Liver (tissue), 3 donors: Measurements from ENCODE around the gene F12.

Experiments
- FOXA1 ChIP-seq: IDR thresholded peaks from 2 replicates; pipeline ENCODE4 v1.6.1; 2016; ENCODE audit warnings: antibody characterized with exemption
- FOXA2 ChIP-seq: IDR thresholded peaks from 2 replicates; pipeline ENCODE4 v1.6.1; 2016; ENCODE audit warnings: antibody characterized with exemption
- JUND ChIP-seq, 2 donors: IDR thresholded peaks; 2 replicates each; pipeline ENCODE4 v1.6.1; 2016; ENCODE audit warnings: antibody characterized with exemption in 2 of 2
- RAD21 ChIP-seq, 2 donors: IDR thresholded peaks; 2 replicates each; pipeline ENCODE4 v1.6.1; 2016; ENCODE audit warnings: antibody characterized with exemption in 2 of 2, mild to moderate bottlenecking in 2 of 2
- TAF1 ChIP-seq: conservative IDR thresholded peaks from 2 replicates; pipeline ENCODE4 v1.6.1; 2016; ENCODE audit warnings: antibody characterized with exemption, mild to moderate bottlenecking
- YY1 ChIP-seq: IDR thresholded peaks from 2 replicates; pipeline ENCODE4 v1.6.1; 2016; ENCODE audit warnings: antibody characterized with exemption, mild to moderate bottlenecking
- TF ChIP-seq, protein P1 (sequence below): fragments of 150-350 bp; IDR thresholded peaks from 2 replicates; pipeline ENCODE4 v1.5.1; 2017; ENCODE audit warnings: improper control_type of control experiment, low read depth, low read length; ENCODE audit not compliant: missing input control
- TF ChIP-seq, protein P2 (sequence below): IDR thresholded peaks from 2 replicates; pipeline ENCODE4 v1.6.1; 2016; ENCODE audit warnings: antibody characterized with exemption, mild to moderate bottlenecking
- TF ChIP-seq, protein P3 (sequence below): IDR thresholded peaks from 2 replicates; pipeline ENCODE4 v1.6.1; 2016; ENCODE audit warnings: antibody characterized with exemption
- donor health status: healthy.
- donor health status: healthy.

DNA sequence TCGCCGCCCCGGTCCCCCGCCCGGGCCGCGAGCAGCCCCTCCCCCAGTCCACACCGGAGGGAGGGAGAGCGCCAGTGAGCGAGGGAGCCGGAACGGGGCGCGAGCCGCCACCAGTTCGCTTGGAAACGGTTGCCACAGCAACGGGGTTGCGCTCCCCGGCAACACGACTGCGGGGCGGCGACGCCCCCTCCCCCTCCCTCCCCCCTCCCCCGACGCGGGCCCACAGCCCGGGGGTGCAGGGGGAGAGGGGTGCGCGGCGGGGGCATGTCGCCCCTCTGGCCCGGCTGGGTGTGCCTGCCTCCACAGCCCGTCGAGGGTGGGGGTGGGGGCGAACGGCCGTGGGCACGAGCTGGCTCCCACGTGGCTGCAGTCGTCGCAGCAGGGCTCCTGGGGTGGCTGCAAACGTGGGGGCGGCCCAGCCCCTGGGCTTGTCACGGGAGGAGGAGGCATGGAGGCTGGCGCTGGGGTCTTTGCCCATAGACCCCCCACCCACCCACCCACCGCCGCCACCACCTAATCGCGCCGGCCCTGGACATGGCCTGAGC is 37.8 kb upstream of the F12 start:
- no peak for TF ChIP-seq YY1
- TF ChIP-seq, protein P1, sequence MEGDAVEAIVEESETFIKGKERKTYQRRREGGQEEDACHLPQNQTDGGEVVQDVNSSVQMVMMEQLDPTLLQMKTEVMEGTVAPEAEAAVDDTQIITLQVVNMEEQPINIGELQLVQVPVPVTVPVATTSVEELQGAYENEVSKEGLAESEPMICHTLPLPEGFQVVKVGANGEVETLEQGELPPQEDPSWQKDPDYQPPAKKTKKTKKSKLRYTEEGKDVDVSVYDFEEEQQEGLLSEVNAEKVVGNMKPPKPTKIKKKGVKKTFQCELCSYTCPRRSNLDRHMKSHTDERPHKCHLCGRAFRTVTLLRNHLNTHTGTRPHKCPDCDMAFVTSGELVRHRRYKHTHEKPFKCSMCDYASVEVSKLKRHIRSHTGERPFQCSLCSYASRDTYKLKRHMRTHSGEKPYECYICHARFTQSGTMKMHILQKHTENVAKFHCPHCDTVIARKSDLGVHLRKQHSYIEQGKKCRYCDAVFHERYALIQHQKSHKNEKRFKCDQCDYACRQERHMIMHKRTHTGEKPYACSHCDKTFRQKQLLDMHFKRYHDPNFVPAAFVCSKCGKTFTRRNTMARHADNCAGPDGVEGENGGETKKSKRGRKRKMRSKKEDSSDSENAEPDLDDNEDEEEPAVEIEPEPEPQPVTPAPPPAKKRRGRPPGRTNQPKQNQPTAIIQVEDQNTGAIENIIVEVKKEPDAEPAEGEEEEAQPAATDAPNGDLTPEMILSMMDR = no peak
- TF ChIP-seq, protein P2, sequence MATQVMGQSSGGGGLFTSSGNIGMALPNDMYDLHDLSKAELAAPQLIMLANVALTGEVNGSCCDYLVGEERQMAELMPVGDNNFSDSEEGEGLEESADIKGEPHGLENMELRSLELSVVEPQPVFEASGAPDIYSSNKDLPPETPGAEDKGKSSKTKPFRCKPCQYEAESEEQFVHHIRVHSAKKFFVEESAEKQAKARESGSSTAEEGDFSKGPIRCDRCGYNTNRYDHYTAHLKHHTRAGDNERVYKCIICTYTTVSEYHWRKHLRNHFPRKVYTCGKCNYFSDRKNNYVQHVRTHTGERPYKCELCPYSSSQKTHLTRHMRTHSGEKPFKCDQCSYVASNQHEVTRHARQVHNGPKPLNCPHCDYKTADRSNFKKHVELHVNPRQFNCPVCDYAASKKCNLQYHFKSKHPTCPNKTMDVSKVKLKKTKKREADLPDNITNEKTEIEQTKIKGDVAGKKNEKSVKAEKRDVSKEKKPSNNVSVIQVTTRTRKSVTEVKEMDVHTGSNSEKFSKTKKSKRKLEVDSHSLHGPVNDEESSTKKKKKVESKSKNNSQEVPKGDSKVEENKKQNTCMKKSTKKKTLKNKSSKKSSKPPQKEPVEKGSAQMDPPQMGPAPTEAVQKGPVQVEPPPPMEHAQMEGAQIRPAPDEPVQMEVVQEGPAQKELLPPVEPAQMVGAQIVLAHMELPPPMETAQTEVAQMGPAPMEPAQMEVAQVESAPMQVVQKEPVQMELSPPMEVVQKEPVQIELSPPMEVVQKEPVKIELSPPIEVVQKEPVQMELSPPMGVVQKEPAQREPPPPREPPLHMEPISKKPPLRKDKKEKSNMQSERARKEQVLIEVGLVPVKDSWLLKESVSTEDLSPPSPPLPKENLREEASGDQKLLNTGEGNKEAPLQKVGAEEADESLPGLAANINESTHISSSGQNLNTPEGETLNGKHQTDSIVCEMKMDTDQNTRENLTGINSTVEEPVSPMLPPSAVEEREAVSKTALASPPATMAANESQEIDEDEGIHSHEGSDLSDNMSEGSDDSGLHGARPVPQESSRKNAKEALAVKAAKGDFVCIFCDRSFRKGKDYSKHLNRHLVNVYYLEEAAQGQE = no peak
- no peak for TF ChIP-seq JUND (IDR thresholded peaks at IDR 0.05)
- TF ChIP-seq FOXA1 = no peak
- TF ChIP-seq, protein P3, sequence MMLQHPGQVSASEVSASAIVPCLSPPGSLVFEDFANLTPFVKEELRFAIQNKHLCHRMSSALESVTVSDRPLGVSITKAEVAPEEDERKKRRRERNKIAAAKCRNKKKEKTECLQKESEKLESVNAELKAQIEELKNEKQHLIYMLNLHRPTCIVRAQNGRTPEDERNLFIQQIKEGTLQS = no peak
- no peak for TF ChIP-seq FOXA2
- no peak for TF ChIP-seq RAD21 (IDR thresholded peaks at IDR 0.05)
- TF ChIP-seq TAF1 = no peak
